Kidney epithelial cell (primary cell): ENCODE measurements around the gene PKNOX2. TPM values are rescaled to one million over a fixed set of nuclear protein-coding genes. Genes with fewer than 3 reads are reported as not detected.

Source experiments
- DNase-seq: peaks from one replicate; pipeline ENCODE4 v3.0.0-alpha.2; 2010; ENCODE audit warnings: low read depth
- H3K27me3 ChIP-seq: 2 replicates; pipeline ENCODE4 v1.6.0; 2011; ENCODE audit warnings: low read length; ENCODE audit not compliant: control insufficient read depth, insufficient read depth
- H3K36me3 ChIP-seq: 2 replicates; pipeline ENCODE4 v1.5.1; 2011; ENCODE audit warnings: low read length; ENCODE audit not compliant: control insufficient read depth, insufficient read depth
- H3K4me3 ChIP-seq: 2 replicates; pipeline ENCODE4 v1.5.1; 2011; ENCODE audit warnings: low read depth, mild to moderate bottlenecking, control low read depth, low read length
- total RNA-seq: library from RNA; depleted of rRNA; stranded (reverse); fragments of >200 nt; gene quantifications from 2 replicates; pipeline ENCODE4 v1.2.3, GENCODE V29; 2015
- TF ChIP-seq, protein P1 (sequence below): IDR thresholded peaks from 2 replicates; pipeline ENCODE4 v1.5.1; 2011; ENCODE audit warnings: mild to moderate bottlenecking, moderate library complexity, low read length, control low read depth, inconsistent platforms; ENCODE audit not compliant: insufficient read depth, poor library complexity, severe bottlenecking

The PKNOX2 gene
- total RNA-seq, 1 donor from 2014 or later = 0.42 TPM

DNA sequence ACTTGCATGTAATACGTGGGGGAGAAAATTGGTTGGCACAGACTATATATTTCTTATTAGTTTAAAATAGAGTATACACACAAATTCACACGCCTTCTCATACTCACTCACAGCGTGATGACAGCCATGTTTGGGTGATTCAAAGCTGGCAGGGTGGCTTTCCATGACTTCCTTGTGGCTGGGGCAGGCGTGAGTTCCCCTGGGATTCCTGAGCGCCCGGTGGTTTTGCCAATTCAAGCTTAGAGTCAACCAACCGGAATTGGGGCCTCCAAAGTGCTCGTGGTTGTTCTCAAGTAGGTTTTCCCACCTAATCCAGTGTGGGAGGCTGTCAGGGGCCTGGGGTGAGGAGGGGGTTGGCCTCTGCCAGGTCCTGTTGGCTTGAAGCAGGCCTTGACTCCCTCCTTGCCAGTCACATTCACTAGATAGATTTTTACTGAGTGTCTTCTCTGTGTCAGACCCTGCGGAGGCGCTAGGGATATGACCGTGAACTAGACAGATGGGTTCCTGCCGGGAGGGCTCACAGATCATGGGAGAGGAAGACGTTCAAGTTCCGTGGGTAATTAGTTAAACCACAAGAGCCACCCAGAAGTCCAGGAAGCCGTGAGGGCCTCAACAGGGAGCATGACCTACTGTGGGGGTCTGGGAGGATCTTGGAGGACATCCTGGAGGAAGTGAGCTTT, 11.5 kb downstream of the PKNOX2 start:
- DNase-seq = no peak
- Histone ChIP-seq H3K27me3 (peaks cover 8% of the 10 kb centered on the region), H3K36me3 (no peaks in the 10 kb centered on the region), H3K4me3 (no peak overlapping the region)
- TF ChIP-seq, protein P1, sequence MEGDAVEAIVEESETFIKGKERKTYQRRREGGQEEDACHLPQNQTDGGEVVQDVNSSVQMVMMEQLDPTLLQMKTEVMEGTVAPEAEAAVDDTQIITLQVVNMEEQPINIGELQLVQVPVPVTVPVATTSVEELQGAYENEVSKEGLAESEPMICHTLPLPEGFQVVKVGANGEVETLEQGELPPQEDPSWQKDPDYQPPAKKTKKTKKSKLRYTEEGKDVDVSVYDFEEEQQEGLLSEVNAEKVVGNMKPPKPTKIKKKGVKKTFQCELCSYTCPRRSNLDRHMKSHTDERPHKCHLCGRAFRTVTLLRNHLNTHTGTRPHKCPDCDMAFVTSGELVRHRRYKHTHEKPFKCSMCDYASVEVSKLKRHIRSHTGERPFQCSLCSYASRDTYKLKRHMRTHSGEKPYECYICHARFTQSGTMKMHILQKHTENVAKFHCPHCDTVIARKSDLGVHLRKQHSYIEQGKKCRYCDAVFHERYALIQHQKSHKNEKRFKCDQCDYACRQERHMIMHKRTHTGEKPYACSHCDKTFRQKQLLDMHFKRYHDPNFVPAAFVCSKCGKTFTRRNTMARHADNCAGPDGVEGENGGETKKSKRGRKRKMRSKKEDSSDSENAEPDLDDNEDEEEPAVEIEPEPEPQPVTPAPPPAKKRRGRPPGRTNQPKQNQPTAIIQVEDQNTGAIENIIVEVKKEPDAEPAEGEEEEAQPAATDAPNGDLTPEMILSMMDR = no peak

DNA sequence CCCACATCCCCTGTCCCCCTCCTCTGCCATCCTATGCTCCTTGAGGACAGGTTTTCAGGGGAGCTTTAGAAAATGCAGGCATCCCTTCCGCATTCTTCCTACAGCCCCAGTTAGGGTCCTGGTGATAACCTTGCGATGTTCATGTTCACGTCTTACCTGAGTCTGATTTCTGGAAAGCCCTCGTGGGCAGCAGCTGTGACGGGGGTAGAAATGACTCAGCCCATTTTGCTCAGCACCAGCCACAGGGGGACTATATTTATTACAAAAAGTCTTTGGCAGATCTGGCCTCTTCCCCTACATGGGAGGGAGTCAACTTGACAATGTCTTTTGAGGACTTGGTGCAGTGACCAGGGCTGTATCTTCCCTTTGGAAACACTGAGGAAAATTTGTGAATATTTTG, 12.3 kb downstream of the PKNOX2 start:
- TF ChIP-seq, protein P1 = no peak
- no peaks in the 10 kb centered on the region for H3K36me3 ChIP-seq
- no peak for DNase-seq
- H3K27me3 ChIP-seq = peaks cover 5% of the 10 kb centered on the region
- no peak overlapping the region for H3K4me3 ChIP-seq

DNA sequence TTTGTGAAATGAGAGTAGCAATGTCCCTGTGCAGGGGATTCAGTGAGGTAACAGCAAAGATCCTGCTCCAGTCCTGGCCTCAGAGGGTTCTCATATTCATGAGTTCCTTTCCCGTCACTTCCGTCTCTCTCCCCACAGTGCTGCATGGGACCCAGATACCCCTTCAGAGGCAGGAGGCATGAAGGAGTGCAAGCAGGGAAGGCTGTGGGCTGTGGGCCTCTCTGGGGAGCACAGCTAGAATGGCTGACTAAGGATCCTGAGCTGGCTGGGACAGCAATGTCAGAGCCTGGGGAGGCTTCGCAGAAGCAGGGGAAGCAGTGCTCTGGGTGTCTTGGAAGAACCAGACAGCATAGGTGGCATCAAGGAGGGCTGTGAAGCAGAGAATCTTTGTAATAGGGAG, 13.0 kb downstream of the PKNOX2 start:
- H3K27me3 ChIP-seq = peaks cover 4% of the 10 kb centered on the region
- TF ChIP-seq, protein P1 = no peak

DNA sequence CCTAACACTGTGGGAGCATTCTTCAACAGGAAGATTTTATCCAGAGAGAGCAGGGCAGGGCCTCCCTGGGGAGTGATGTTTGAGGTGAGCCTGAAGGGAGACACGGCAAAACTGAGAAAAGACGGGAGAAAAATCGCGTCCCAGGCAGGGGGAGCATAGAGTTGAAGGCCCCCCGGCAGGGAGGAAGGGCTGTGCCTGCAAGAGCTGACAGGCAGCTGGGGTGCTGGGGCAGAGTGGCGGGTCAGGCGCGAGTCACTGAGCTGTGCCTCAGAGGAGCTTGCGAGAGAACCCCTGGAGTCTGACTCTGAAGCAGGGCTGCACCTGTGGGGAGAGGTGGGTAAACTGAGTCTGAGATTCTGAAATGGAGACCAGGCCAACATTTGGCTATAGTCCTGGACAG, 14.8 kb downstream of the PKNOX2 start:
- no peak for DNase-seq
- no peak overlapping the region for H3K4me3 ChIP-seq
- H3K36me3 ChIP-seq = no peaks in the 10 kb centered on the region
- TF ChIP-seq, protein P1 = no peak
- peaks cover 4% of the 10 kb centered on the region for H3K27me3 ChIP-seq

More for the DNA sequence above, 13.0 kb downstream of the PKNOX2 start:
- DNase-seq = no peak
- Histone ChIP-seq H3K36me3 (no peaks in the 10 kb centered on the region), H3K4me3 (no peak overlapping the region)

DNA sequence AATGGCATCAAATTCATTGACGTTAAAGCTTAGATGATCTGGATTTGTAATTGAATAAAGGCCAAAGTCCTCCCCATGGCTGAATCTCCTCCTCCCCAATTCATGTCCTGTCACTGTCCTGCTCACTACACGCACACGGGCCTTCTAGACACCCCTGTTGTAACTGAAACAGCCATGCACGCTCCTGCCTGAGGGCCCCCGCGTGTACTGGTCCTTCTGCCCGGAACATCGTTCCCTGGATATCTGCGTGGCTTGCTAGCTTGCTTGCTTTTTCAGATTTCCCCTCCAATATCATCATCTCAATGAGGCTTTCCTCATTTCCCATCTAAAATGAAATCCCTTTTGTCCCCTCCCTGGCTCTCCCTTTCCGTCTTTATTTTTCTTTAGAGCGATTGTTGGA, 15.3 kb downstream of the PKNOX2 start:
- Histone ChIP-seq H3K27me3 (peaks cover 4% of the 10 kb centered on the region), H3K36me3 (no peaks in the 10 kb centered on the region), H3K4me3 (no peak overlapping the region)
- TF ChIP-seq, protein P1 = no peak
- DNase-seq = no peak

DNA sequence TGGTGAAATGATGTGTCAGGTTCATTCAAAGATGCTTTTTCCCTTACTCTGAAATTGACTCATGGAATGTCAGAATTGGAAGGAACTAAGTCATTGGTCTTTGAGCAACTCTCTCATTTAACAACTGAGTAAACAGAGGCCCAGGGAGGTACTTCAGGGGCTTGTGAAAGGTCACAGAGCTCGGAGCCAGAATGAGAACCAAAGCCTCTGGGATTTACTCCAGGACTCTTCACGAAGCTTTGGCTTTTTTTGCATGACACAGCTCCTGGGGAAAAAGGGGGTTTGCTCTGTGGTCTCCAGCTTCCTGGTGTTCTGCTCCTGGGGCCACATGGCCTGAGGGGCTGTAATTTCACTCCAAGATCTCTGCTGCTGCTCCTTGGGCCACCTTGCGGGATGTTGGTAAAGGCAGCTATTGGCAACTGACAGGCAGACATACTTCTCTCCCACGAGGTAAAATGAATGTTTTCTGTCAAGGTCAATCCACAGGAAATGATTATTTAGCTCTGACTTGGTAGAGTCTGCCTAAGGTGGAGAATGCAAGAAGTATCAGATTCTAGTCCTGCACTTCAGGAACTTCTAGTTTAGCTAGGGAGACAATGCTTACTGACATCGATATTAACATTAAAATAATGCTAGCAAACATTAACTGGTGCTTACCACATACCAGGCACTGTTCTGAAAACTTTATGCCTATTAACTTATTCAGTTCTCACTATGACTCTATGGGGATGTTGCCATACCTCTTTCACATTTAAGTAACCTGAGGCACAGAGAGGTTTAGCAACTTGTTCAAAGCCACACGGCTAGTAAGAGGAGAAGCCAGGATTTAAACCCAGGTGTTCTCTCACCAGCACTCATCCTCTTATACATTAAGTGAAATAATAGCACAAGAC, 16.1 kb downstream of the PKNOX2 start:
- no peak for DNase-seq
- H3K4me3 ChIP-seq = no peak overlapping the region
- TF ChIP-seq, protein P1 = no peak
- H3K36me3 ChIP-seq = no peaks in the 10 kb centered on the region
- H3K27me3 ChIP-seq = peaks cover 2% of the 10 kb centered on the region
